Kidney epithelial cell (primary cell): ENCODE results near the gene MRPS33. TPM values are rescaled to one million over a fixed set of nuclear protein-coding genes. Genes with fewer than 3 reads are reported as not detected.
A peak's percentile ranks its signal among the peaks of the same experiment; 100 is the strongest.
"Not testable (repeated sequence)": the region's sequence is repeated elsewhere in the genome, so short reads cannot be mapped to it uniquely, and the experiment has no call there.

ENCODE experiments used
- DNase-seq: peaks from one replicate; pipeline ENCODE4 v3.0.0-alpha.2; 2010; ENCODE audit warnings: low read depth
- H3K27me3 ChIP-seq: 2 replicates; pipeline ENCODE4 v1.6.0; 2011; ENCODE audit warnings: low read length; ENCODE audit not compliant: control insufficient read depth, insufficient read depth
- H3K36me3 ChIP-seq: 2 replicates; pipeline ENCODE4 v1.5.1; 2011; ENCODE audit warnings: low read length; ENCODE audit not compliant: control insufficient read depth, insufficient read depth
- H3K4me3 ChIP-seq: 2 replicates; pipeline ENCODE4 v1.5.1; 2011; ENCODE audit warnings: low read depth, mild to moderate bottlenecking, control low read depth, low read length
- CTCF ChIP-seq: IDR thresholded peaks from 2 replicates; pipeline ENCODE4 v1.5.1; 2011; ENCODE audit warnings: mild to moderate bottlenecking, moderate library complexity, low read length, control low read depth, inconsistent platforms; ENCODE audit not compliant: insufficient read depth, poor library complexity, severe bottlenecking
- total RNA-seq: library from RNA; depleted of rRNA; stranded (reverse); fragments of >200 nt; gene quantifications from 2 replicates; pipeline ENCODE4 v1.2.3, GENCODE V29; 2015

The MRPS33 gene
- total RNA-seq, 1 donor from 2014 or later = 32.2 TPM

DNA sequence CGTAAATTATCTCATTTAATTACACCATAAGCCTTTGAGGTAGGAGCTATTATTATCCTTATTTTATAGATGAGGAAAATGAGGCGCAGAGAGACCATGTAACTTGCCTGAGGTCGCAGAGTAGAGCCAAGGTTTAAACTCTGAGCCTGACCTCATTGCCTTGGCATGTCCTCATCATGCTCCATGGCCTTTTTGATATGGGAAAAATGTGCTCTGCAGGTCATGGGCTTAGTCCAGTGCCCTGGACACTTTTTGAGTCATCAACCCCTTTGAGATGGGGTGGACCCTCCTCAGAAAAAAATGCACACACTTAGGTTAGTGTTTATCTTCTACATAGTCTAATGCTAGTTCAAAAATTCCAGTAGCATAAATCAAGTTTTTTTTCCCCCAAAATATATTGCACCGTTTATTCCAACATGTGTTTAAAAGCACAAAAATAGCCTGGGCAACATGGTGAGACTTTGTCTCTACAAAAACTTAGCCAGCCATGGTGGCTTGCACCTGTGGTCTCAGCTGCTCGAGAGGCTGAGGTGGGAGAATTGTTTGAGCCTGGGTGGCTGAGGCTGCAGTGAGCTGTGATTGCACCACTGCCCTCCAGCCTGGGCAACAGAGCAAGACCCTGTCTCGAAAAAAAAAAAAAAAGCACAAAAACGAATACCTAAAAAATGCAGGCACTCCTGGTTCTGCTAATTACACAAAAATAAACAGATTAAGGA lies 30.5 kb upstream of the MRPS33 start:
- no peaks in the 10 kb centered on the region for H3K27me3 ChIP-seq
- no peak overlapping the region for H3K4me3 ChIP-seq
- no peak for TF ChIP-seq CTCF
- peak; percentile 84 for DNase-seq
- H3K36me3 ChIP-seq = no peaks in the 10 kb centered on the region

DNA sequence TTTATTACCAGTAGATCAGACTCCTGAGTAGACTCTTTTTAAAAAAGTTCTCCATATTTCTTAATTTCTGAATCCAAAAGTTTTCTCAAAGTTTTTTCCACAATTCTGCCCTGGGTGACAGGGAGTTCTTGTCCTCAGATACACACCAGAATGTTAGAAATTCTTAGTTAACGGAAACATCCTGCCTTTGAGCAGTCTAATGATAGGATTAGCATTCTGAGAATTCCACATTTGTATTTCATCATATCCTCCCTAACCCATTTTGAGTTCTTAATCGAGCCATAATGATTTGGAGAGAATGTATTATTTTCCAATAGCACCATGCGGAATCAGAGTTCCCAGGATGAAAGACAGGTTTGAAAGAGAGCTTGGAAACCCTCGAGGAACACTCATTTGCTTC lies 28.9 kb upstream of the MRPS33 start:
- no peak overlapping the region for H3K4me3 ChIP-seq
- DNase-seq = no peak
- TF ChIP-seq CTCF = no peak
- no peaks in the 10 kb centered on the region for H3K27me3 ChIP-seq
- H3K36me3 ChIP-seq = no peaks in the 10 kb centered on the region

GRCh38 chr7:141042222-141043193 lies 27.8 kb upstream of the MRPS33 start:
- Histone ChIP-seq H3K4me3 (no peak overlapping the region), H3K36me3 (no peaks in the 10 kb centered on the region), H3K27me3 (no peaks in the 10 kb centered on the region)
- no peak for DNase-seq
- TF ChIP-seq CTCF = no peak

DNA sequence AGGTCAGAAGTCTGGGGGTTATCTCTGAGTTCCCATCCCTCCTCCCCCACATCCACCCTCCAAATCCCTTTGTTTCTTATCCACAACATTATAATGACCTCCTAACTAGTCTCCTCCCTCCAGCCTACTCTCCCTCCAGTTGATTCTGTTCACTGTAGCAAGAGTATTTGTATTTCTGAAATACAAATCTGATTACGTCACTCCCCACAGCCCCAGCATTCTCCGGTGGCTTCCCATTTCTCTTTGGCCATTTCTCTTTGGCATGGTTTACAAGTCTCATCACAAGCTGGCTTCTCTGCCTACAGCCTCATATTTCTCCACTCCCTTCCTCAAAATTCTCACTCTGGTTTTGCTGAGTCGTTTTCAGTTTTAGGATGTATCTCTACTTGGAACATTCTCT lies 24.6 kb upstream of the MRPS33 start:
- Histone ChIP-seq H3K4me3 (no peak overlapping the region), H3K36me3 (no peaks in the 10 kb centered on the region), H3K27me3 (no peaks in the 10 kb centered on the region)
- DNase-seq = no peak
- no peak for TF ChIP-seq CTCF

DNA sequence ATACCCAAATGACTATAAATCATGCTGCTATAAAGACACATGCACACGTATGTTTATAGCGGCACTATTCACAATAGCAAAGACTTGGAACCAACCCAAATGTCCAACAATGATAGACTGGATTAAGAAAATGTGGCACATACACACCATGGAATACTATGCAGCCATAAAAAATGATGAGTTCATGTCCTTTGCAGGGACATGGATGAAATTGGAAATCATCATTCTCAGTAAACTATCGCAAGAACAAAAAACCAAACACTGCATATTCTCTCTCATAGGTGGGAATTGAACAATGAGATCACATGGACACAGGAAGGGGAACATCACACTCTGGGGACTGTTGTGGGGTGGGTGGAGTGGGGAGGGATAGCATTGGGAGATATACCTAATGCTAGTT lies 23.3 kb upstream of the MRPS33 start:
- not testable (repeated sequence) for DNase-seq, H3K27me3 ChIP-seq, H3K36me3 ChIP-seq

GRCh38 chr7:141032539-141033323 lies 18.0 kb upstream of the MRPS33 start:
- not testable (repeated sequence) for DNase-seq, H3K36me3 ChIP-seq, H3K27me3 ChIP-seq, H3K4me3 ChIP-seq

More for the DNA sequence above, 23.3 kb upstream of the MRPS33 start:
- H3K4me3 ChIP-seq = not testable (repeated sequence)
